HEK293 (cell line): ENCODE measurements around the gene EFCAB12.

Experiments used
- CTCF ChIA-PET: fragments of 350-600 bp; formaldehyde crosslinking; extraction: SDS; loops from one replicate; lab custom pipeline; 2021; ENCODE audit warnings: antibody characterized with exemption; lab: Yijun Ruan, JAX
- POLR2A ChIA-PET: fragments of 300-600 bp; formaldehyde crosslinking; extraction: SDS; loops from one replicate; lab custom pipeline; 2020; ENCODE audit warnings: antibody characterized with exemption, inconsistent platforms; lab: Yijun Ruan, JAX
- H3K27ac ChIP-seq: fragments of 200-500 bp; sonication (Bioruptor generic); 2 replicates; pipeline ENCODE4 v1.5.1; 2014; ENCODE audit warnings: low read depth, low read length, control low read depth, inconsistent platforms; ENCODE audit errors: extremely low read depth
- H3K36me3 ChIP-seq, 2 experiments: fragments of 200-500 bp in 1 of 2; sonication (Bioruptor generic) in 1 of 2; 1 replicate in 1 of 2; 2 replicates in 1 of 2; pipeline ENCODE4 v1.5.1; 2014 to 2017; ENCODE audit warnings: inconsistent platforms in 2 of 2, low read length in 2 of 2; ENCODE audit not compliant: control insufficient read depth in 2 of 2, insufficient read depth in 1 of 2
- H3K4me1 ChIP-seq: fragments of 200-500 bp; sonication (Bioruptor generic); 2 replicates; pipeline ENCODE4 v1.5.1; 2014; ENCODE audit warnings: mild to moderate bottlenecking, low read length, inconsistent platforms; ENCODE audit not compliant: control insufficient read depth, insufficient read depth
- H3K4me3 ChIP-seq: 2 replicates; pipeline ENCODE4 v1.5.1; 2011; ENCODE audit warnings: low read depth, mild to moderate bottlenecking, control low read depth, low read length, moderate library complexity
- H3K9me3 ChIP-seq: fragments of 200-500 bp; sonication (Bioruptor generic); 2 replicates; pipeline ENCODE4 v1.5.1; 2014; ENCODE audit warnings: low read depth, low read length, inconsistent platforms; ENCODE audit not compliant: control insufficient read depth, insufficient read depth
- BCL11A ChIP-seq: fragments of 450-650 bp; formaldehyde crosslinking; IDR thresholded peaks from 2 replicates; pipeline ENCODE4 v1.5.1; 2016; ENCODE audit warnings: low read depth, missing biosample characterization, missing genetic modification characterization
- GFI1B ChIP-seq: fragments of 450-650 bp; formaldehyde crosslinking; IDR thresholded peaks from 2 replicates; pipeline ENCODE4 v1.5.1; 2016; ENCODE audit warnings: missing biosample characterization, missing genetic modification characterization
- GLIS2 ChIP-seq: fragments of 450-650 bp; formaldehyde crosslinking; IDR thresholded peaks from 2 replicates; pipeline ENCODE4 v1.5.1; 2016; ENCODE audit warnings: missing biosample characterization, missing genetic modification characterization
- KLF1 ChIP-seq: fragments of 450-650 bp; formaldehyde crosslinking; IDR thresholded peaks from 2 replicates; pipeline ENCODE4 v1.5.1; 2016; ENCODE audit warnings: missing biosample characterization, missing genetic modification characterization
- ZBTB21 ChIP-seq: fragments of 450-650 bp; formaldehyde crosslinking; IDR thresholded peaks from 2 replicates; pipeline ENCODE4 v1.5.1; 2017; ENCODE audit warnings: missing biosample characterization, missing genetic modification characterization
- ZIC2 ChIP-seq: fragments of 450-650 bp; formaldehyde crosslinking; IDR thresholded peaks from 2 replicates; pipeline ENCODE4 v1.5.1; 2016; ENCODE audit warnings: missing biosample characterization, missing genetic modification characterization
- ZNF221 ChIP-seq: fragments of 450-650 bp; formaldehyde crosslinking; IDR thresholded peaks from 2 replicates; pipeline ENCODE4 v1.5.1; 2017; ENCODE audit warnings: missing biosample characterization, missing genetic modification characterization, borderline replicate concordance
- ZNF223 ChIP-seq: fragments of 450-650 bp; formaldehyde crosslinking; IDR thresholded peaks from 2 replicates; pipeline ENCODE4 v1.5.1; 2016; ENCODE audit warnings: missing biosample characterization, missing genetic modification characterization
- ZNF24 ChIP-seq: fragments of 450-650 bp; formaldehyde crosslinking; IDR thresholded peaks from 2 replicates; pipeline ENCODE4 v1.5.1; 2016; ENCODE audit warnings: missing biosample characterization, missing genetic modification characterization
- ZNF274 ChIP-seq, 2 experiments: fragments of 200-500 bp in 1 of 2; fragments of 450-650 bp in 1 of 2; sonication (Bioruptor generic) in 1 of 2; formaldehyde crosslinking in 1 of 2; IDR thresholded peaks; 2 replicates each; pipeline versions ENCODE4 v1.5.1 to v1.6.1; 2014 to 2016; ENCODE audit warnings: borderline replicate concordance in 1 of 2, inconsistent platforms in 1 of 2, low read length in 1 of 2, missing biosample characterization in 1 of 2, missing genetic modification characterization in 1 of 2
- ZNF311 ChIP-seq: fragments of 450-650 bp; formaldehyde crosslinking; IDR thresholded peaks from 2 replicates; pipeline ENCODE4 v1.5.1; 2017; ENCODE audit warnings: missing biosample characterization, missing genetic modification characterization, borderline replicate concordance
- ZNF544 ChIP-seq: fragments of 450-650 bp; formaldehyde crosslinking; IDR thresholded peaks from 2 replicates; pipeline ENCODE4 v1.5.0; 2017; ENCODE audit warnings: missing biosample characterization, missing genetic modification characterization
- ZNF610 ChIP-seq: fragments of 450-650 bp; formaldehyde crosslinking; IDR thresholded peaks from 2 replicates; pipeline ENCODE4 v1.5.1; 2016; ENCODE audit warnings: missing biosample characterization, missing genetic modification characterization, borderline replicate concordance
- ZNF623 ChIP-seq: fragments of 450-650 bp; formaldehyde crosslinking; IDR thresholded peaks from 2 replicates; pipeline ENCODE4 v1.5.1; 2016; ENCODE audit warnings: missing biosample characterization, missing genetic modification characterization
- ZNF768 ChIP-seq: fragments of 450-650 bp; formaldehyde crosslinking; IDR thresholded peaks from 2 replicates; pipeline ENCODE4 v1.5.1; 2018; ENCODE audit warnings: missing biosample characterization, mild to moderate bottlenecking, missing genetic modification characterization
- TF ChIP-seq, protein P1 (sequence below): fragments of 450-650 bp; formaldehyde crosslinking; conservative IDR thresholded peaks from 2 replicates; pipeline ENCODE4 v1.5.1; 2016; ENCODE audit warnings: low read depth, missing biosample characterization, missing genetic modification characterization
- TF ChIP-seq, protein P2 (sequence below): fragments of 450-650 bp; formaldehyde crosslinking; IDR thresholded peaks from 2 replicates; pipeline ENCODE4 v1.5.1; 2016; ENCODE audit warnings: missing biosample characterization, missing genetic modification characterization
- TF ChIP-seq, protein P3 (sequence below): fragments of 450-650 bp; formaldehyde crosslinking; IDR thresholded peaks from 2 replicates; pipeline ENCODE4 v1.5.1; 2016; ENCODE audit warnings: missing biosample characterization, missing genetic modification characterization
- TF ChIP-seq, protein P4 (sequence below): fragments of 450-650 bp; formaldehyde crosslinking; IDR thresholded peaks from 2 replicates; pipeline ENCODE4 v1.5.1; 2016; ENCODE audit warnings: missing biosample characterization, missing genetic modification characterization
- TF ChIP-seq, protein P5 (sequence below): fragments of 450-650 bp; formaldehyde crosslinking; IDR thresholded peaks from 2 replicates; pipeline ENCODE4 v1.5.1; 2016; ENCODE audit warnings: missing biosample characterization, missing genetic modification characterization, low read depth

The EFCAB12 gene

DNA sequence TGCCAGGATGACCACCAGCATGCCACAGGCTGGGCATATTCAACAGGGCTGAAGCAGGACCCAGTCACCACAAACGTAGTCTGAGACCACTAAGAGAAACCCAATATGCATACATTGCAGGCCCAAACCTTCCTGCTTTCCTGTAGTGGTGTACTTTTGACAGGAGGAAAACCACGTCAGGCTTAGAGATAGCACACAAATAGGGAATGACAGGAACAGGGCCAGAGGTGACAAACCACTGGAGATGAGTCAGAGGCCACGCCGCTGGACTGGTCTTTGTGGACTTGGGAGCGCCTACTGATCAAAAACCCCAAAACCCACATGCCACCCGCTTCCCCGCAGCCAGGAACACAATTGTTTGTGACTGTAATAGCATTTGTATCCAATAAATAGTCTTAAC, 3.6 kb upstream of the EFCAB12 start (continued):
- TF ChIP-seq ZBTB21 (no peak), ZNF223 (tag by site-specific recombination) (no peak), KLF1 (tag by site-specific recombination) (no peak), ZNF544 (tag by site-specific recombination) (no peak), ZNF24 (no peak), ZNF274 (IDR thresholded peaks at IDR 0.05; ENCODE audit: low read length) (no peak), ZNF274 (tag by site-specific recombination; IDR thresholded peaks at IDR 0.05; ENCODE audit: borderline replicate concordance) (no peak)
- TF ChIP-seq, protein P1, sequence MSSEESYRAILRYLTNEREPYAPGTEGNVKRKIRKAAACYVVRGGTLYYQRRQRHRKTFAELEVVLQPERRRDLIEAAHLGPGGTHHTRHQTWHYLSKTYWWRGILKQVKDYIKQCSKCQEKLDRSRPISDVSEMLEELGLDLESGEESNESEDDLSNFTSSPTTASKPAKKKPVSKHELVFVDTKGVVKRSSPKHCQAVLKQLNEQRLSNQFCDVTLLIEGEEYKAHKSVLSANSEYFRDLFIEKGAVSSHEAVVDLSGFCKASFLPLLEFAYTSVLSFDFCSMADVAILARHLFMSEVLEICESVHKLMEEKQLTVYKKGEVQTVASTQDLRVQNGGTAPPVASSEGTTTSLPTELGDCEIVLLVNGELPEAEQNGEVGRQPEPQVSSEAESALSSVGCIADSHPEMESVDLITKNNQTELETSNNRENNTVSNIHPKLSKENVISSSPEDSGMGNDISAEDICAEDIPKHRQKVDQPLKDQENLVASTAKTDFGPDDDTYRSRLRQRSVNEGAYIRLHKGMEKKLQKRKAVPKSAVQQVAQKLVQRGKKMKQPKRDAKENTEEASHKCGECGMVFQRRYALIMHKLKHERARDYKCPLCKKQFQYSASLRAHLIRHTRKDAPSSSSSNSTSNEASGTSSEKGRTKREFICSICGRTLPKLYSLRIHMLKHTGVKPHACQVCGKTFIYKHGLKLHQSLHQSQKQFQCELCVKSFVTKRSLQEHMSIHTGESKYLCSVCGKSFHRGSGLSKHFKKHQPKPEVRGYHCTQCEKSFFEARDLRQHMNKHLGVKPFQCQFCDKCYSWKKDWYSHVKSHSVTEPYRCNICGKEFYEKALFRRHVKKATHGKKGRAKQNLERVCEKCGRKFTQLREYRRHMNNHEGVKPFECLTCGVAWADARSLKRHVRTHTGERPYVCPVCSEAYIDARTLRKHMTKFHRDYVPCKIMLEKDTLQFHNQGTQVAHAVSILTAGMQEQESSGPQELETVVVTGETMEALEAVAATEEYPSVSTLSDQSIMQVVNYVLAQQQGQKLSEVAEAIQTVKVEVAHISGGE (tag by site-specific recombination) = no peak

DNA sequence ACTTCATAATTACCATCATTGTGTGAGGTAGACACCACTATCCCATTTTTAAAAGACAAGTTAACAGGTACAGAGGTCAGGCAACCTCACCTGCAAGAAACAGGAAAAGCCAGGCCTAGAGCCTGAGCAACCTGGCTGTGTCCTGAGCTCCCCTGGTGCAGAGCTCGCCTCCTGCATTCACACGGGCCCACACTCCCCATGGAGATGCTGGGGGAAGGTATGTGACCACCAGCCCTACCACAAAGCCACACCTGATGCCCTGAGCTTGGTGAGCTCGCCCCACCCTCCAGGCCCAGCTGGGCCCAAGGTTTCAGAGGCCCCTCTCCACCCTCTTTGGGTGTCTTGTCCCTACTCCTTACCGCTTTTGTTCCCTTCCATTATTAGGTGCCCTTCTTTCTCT, 1.2 kb upstream of the EFCAB12 start:
- TF ChIP-seq, protein P2, sequence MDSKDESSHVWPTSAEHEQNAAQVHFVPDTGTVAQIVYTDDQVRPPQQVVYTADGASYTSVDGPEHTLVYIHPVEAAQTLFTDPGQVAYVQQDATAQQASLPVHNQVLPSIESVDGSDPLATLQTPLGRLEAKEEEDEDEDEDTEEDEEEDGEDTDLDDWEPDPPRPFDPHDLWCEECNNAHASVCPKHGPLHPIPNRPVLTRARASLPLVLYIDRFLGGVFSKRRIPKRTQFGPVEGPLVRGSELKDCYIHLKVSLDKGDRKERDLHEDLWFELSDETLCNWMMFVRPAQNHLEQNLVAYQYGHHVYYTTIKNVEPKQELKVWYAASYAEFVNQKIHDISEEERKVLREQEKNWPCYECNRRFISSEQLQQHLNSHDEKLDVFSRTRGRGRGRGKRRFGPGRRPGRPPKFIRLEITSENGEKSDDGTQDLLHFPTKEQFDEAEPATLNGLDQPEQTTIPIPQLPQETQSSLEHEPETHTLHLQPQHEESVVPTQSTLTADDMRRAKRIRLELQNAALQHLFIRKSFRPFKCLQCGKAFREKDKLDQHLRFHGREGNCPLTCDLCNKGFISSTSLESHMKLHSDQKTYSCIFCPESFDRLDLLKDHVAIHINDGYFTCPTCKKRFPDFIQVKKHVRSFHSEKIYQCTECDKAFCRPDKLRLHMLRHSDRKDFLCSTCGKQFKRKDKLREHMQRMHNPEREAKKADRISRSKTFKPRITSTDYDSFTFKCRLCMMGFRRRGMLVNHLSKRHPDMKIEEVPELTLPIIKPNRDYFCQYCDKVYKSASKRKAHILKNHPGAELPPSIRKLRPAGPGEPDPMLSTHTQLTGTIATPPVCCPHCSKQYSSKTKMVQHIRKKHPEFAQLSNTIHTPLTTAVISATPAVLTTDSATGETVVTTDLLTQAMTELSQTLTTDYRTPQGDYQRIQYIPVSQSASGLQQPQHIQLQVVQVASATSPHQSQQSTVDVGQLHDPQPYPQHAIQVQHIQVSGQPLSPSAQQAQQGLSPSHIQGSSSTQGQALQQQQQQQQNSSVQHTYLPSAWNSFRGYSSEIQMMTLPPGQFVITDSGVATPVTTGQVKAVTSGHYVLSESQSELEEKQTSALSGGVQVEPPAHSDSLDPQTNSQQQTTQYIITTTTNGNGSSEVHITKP (tag by site-specific recombination) = no peak
- no peak for TF ChIP-seq BCL11A (tag by site-specific recombination)
- no peak for TF ChIP-seq ZNF221
- no peak for TF ChIP-seq GFI1B (tag by site-specific recombination)
- no peak for TF ChIP-seq ZNF768 (tag by site-specific recombination)
- no peak for TF ChIP-seq ZNF610 (tag by site-specific recombination)
- TF ChIP-seq, protein P3, sequence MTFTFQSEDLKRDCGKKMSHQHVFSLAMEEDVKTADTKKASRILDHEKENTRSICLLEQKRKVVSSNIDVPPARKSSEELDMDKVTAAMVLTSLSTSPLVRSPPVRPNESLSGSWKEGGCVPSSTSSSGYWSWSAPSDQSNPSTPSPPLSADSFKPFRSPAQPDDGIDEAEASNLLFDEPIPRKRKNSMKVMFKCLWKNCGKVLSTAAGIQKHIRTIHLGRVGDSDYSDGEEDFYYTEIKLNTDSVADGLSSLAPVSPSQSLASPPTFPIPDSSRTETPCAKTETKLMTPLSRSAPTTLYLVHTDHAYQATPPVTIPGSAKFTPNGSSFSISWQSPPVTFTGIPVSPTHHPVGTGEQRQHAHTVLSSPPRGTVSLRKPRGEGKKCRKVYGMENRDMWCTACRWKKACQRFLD (tag by site-specific recombination) = no peak
- no peak for TF ChIP-seq GLIS2
- TF ChIP-seq, protein P4, sequence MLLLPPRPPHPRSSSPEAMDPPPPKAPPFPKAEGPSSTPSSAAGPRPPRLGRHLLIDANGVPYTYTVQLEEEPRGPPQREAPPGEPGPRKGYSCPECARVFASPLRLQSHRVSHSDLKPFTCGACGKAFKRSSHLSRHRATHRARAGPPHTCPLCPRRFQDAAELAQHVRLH (tag by site-specific recombination) = no peak
- TF ChIP-seq ZNF311 (tag by site-specific recombination) = no peak
- TF ChIP-seq, protein P5, sequence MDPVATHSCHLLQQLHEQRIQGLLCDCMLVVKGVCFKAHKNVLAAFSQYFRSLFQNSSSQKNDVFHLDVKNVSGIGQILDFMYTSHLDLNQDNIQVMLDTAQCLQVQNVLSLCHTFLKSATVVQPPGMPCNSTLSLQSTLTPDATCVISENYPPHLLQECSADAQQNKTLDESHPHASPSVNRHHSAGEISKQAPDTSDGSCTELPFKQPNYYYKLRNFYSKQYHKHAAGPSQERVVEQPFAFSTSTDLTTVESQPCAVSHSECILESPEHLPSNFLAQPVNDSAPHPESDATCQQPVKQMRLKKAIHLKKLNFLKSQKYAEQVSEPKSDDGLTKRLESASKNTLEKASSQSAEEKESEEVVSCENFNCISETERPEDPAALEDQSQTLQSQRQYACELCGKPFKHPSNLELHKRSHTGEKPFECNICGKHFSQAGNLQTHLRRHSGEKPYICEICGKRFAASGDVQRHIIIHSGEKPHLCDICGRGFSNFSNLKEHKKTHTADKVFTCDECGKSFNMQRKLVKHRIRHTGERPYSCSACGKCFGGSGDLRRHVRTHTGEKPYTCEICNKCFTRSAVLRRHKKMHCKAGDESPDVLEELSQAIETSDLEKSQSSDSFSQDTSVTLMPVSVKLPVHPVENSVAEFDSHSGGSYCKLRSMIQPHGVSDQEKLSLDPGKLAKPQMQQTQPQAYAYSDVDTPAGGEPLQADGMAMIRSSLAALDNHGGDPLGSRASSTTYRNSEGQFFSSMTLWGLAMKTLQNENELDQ (tag by site-specific recombination) = no peak
- TF ChIP-seq ZNF623 = no peak
- no peak for TF ChIP-seq ZIC2 (tag by site-specific recombination)
- H3K27ac ChIP-seq = no peak overlapping the region
- CTCF ChIA-PET = interaction anchor here (0.8 kb wide), 1 partner anchor 10 kb away, joined by 3 read pairs; the partner anchor contains the start of genes IFT122 and MBD4
- no peak overlapping the region for H3K4me3 ChIP-seq
- POLR2A ChIA-PET = interaction anchor here (0.8 to 4.1 kb wide), 2 partner anchors 9 to 10 kb away, joined by 3 to 27 read pairs; partner anchors contain the start of genes IFT122 and MBD4
- peaks cover 0 to 55% of the 10 kb centered on the region in 2 experiments for H3K36me3 ChIP-seq
- H3K9me3 ChIP-seq = no peaks in the 10 kb centered on the region
- H3K4me1 ChIP-seq = no peaks in the 10 kb centered on the region
